ENCODE results near the gene NTMT1.

The NTMT1 gene

GRCh38 chr9:129597355-129598088, 28.4 kb upstream of the NTMT1 start:
- no peak for DNase-seq

- DNase-seq = no peak
Measured at GRCh38 chr9:129598089-129598596, 27.8 kb upstream of the NTMT1 start.

GRCh38 chr9:129601082-129601674, 24.8 kb upstream of the NTMT1 start:
- DNase-seq = no peak

- DNase-seq = no peak
Measured at GRCh38 chr9:129602598-129603415, 23.2 kb upstream of the NTMT1 start.

GRCh38 chr9:129604056-129604765, 21.8 kb upstream of the NTMT1 start:
- DNase-seq = no peak

GRCh38 chr9:129604766-129605163, 21.2 kb upstream of the NTMT1 start:
- DNase-seq = no peak

GRCh38 chr9:129606161-129607026, 19.6 kb upstream of the NTMT1 start:
- DNase-seq = no peak

- DNase-seq = no peak
Measured at GRCh38 chr9:129607027-129607387, 19.0 kb upstream of the NTMT1 start.

GRCh38 chr9:129608561-129609481, 17.1 kb upstream of the NTMT1 start:
- DNase-seq = no peak

GRCh38 chr9:129609486-129610212, 16.3 kb upstream of the NTMT1 start:
- no peak for DNase-seq

GRCh38 chr9:129610213-129610472, 15.8 kb upstream of the NTMT1 start:
- DNase-seq = no peak

- no peak for DNase-seq
Measured at GRCh38 chr9:129610473-129611306, 15.3 kb upstream of the NTMT1 start.

- DNase-seq = no peak
Measured at GRCh38 chr9:129611307-129611800, 14.6 kb upstream of the NTMT1 start.

- DNase-seq = no peak
Measured at GRCh38 chr9:129612123-129612522, 13.8 kb upstream of the NTMT1 start.

- no peak for DNase-seq
Measured at GRCh38 chr9:129612815-129613519, 13.0 kb upstream of the NTMT1 start.

- no peak for DNase-seq
Measured at GRCh38 chr9:129613520-129614175, 12.3 kb upstream of the NTMT1 start.

- DNase-seq = no peak
Measured at GRCh38 chr9:129614932-129615331, 11.0 kb upstream of the NTMT1 start.
